Right forelimb (tissue), 1 donor: Measurements from ENCODE around the gene BCAS4.
"Not testable (repeated sequence)": the region's sequence is repeated elsewhere in the genome, so short reads cannot be mapped to it uniquely, and the experiment has no call there.

Experiments used
- DNase-seq: peaks from one replicate; pipeline ENCODE4 v3.0.0-alpha.2; 2018

The BCAS4 gene

GRCh38 chr20:50794846-50795634, at the start of gene BCAS4:
Gene BCAS4, plus strand, starts transcription at chr20:50795061. Its CDS starts 23 bp downstream, at chr20:50795084.
- peak; percentile 90 for DNase-seq

- DNase-seq: no peak
These were observed 49.2 kb upstream of the BCAS4 start for GRCh38 chr20:50745634-50746137.

- DNase-seq: no peak
These were observed 48.5 kb upstream of the BCAS4 start for GRCh38 chr20:50746138-50746940.

- no peak for DNase-seq
These were observed 47.6 kb upstream of the BCAS4 start for GRCh38 chr20:50747275-50747674.

- DNase-seq: no peak
These were observed 44.7 kb upstream of the BCAS4 start for GRCh38 chr20:50750145-50750671.

GRCh38 chr20:50753152-50753551, 41.7 kb upstream of the BCAS4 start:
- no peak for DNase-seq

- no peak for DNase-seq
These were observed 40.4 kb upstream of the BCAS4 start for GRCh38 chr20:50754420-50754819.

GRCh38 chr20:50756447-50756846, 38.4 kb upstream of the BCAS4 start:
- no peak for DNase-seq

GRCh38 chr20:50758469-50758868, 36.4 kb upstream of the BCAS4 start:
- no peak for DNase-seq

GRCh38 chr20:50758992-50759391, 35.9 kb upstream of the BCAS4 start:
- DNase-seq: no peak

- no peak for DNase-seq
These were observed 35.2 kb upstream of the BCAS4 start for GRCh38 chr20:50759678-50760077.

GRCh38 chr20:50762045-50762422, 32.8 kb upstream of the BCAS4 start:
- DNase-seq: no peak

- peak; percentile 58 for DNase-seq
These were observed 32.2 kb upstream of the BCAS4 start for GRCh38 chr20:50762435-50763220.

- not testable (repeated sequence) for DNase-seq
These were observed 31.1 kb upstream of the BCAS4 start for GRCh38 chr20:50763550-50764458.

- not testable (repeated sequence) for DNase-seq
These were observed 29.6 kb upstream of the BCAS4 start for GRCh38 chr20:50765251-50765650.

- no peak for DNase-seq
These were observed 29.2 kb upstream of the BCAS4 start for GRCh38 chr20:50765674-50766073.

- not testable (repeated sequence) for DNase-seq
These were observed 27.7 kb upstream of the BCAS4 start for GRCh38 chr20:50766955-50767809.

GRCh38 chr20:50768991-50769390, 25.9 kb upstream of the BCAS4 start:
- not testable (repeated sequence) for DNase-seq

GRCh38 chr20:50769551-50770085, 25.2 kb upstream of the BCAS4 start:
- DNase-seq: not testable (repeated sequence)

- not testable (repeated sequence) for DNase-seq
These were observed 23.3 kb upstream of the BCAS4 start for GRCh38 chr20:50771419-50772080.
